GM12865 (cell line): ENCODE results near the gene TRMT13.

Experiments
- DNase-seq: peaks from one replicate; pipeline ENCODE4 v3.0.0; 2010; ENCODE audit warnings: low read depth
- H3K4me3 ChIP-seq: 2 replicates; pipeline ENCODE4 v1.5.1; 2011; ENCODE audit warnings: mild to moderate bottlenecking, low read depth, low read length, control low read depth
- TF ChIP-seq, protein P1 (sequence below): IDR thresholded peaks from 2 replicates; pipeline ENCODE4 v1.5.1; 2011; ENCODE audit warnings: low read length, control low read depth, low read depth, inconsistent platforms; ENCODE audit not compliant: insufficient read depth; ENCODE audit errors: missing control alignments

Gene TRMT13

DNA sequence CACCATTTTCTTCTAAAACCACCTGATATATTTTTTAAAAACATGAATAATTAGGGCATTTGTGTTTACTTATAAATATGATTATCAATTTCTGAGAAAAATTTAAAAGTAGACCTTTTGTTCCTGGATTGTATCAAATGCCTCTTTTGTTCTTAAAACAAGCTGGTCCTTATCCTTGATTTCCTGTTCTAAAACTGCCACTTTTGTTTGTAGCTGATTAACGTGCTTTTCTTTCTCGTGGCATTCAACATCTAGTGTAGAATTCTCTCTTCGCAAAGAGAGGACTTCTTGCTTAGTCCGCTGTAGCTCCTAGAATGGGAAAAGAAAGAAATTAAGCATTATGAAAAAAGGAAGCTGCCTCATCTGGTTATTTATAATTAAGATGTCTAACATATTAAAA, 25.3 kb upstream of the TRMT13 start:
- TF ChIP-seq, protein P1, sequence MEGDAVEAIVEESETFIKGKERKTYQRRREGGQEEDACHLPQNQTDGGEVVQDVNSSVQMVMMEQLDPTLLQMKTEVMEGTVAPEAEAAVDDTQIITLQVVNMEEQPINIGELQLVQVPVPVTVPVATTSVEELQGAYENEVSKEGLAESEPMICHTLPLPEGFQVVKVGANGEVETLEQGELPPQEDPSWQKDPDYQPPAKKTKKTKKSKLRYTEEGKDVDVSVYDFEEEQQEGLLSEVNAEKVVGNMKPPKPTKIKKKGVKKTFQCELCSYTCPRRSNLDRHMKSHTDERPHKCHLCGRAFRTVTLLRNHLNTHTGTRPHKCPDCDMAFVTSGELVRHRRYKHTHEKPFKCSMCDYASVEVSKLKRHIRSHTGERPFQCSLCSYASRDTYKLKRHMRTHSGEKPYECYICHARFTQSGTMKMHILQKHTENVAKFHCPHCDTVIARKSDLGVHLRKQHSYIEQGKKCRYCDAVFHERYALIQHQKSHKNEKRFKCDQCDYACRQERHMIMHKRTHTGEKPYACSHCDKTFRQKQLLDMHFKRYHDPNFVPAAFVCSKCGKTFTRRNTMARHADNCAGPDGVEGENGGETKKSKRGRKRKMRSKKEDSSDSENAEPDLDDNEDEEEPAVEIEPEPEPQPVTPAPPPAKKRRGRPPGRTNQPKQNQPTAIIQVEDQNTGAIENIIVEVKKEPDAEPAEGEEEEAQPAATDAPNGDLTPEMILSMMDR = no peak
- no peak for DNase-seq
- no peak overlapping the region for H3K4me3 ChIP-seq

DNA sequence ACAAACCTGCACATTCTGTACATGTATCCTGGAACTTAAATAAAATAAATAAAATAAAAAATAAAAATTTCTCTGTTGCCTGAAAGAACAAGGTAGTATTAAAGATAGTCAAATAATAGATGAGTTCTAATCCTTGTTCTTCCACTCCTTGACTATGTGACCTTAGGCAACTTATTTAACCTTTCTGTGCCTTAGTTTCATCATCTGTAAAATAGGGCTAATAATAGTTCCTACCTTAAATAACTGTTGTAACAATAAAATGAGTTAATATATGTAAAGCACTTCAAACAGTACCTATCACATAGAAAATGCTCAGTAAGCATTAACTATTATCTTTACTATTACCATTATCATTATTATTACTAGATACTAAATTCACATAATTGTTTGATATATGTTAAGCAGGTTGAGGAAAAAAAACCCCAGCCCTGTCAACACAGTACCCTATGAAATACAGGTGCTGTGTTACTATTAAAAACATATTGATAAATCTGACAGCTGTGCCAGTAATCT, 23.4 kb upstream of the TRMT13 start:
- TF ChIP-seq, protein P1 = no peak
- H3K4me3 ChIP-seq = no peak overlapping the region
- DNase-seq = no peak

DNA sequence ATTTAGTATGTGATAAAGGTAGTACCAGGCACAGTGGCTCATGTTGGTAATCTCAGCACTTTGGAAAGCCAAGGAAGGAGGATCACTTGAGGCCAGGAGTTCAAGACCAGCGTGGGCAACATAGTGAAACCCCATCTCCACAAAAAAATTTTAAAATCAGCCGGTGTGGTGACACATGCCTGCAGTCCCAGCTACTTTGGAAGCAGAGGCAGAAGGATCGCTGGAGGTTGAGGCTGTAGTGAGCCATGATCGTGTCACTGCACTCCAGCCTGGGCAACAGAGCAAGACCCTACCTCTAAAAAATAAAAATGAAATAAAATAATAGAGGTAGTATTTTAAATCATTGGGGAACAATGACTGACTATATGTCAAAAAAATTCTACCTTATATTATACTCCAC, 17.4 kb upstream of the TRMT13 start:
- TF ChIP-seq, protein P1 = no peak

DNA sequence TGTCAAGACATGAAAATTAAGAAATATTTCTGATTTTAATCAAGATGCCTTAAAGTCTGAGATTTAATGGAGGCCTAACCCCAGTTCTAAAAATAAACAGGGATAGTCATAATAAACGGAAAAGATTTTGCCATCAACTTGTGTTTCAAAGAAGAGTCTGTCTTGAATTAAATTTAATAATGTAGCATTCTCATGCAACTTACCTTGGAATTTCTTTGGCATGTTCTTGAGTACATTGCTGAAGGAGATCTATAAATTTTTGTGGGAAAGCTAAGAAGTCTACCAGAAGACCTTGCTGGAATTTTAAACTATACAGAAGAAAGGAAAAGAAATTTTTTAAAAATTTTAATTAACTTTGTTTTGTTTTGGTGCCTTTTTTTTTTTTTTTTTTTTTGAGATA, 10.8 kb upstream of the TRMT13 start:
- DNase-seq = no peak
- no peak overlapping the region for H3K4me3 ChIP-seq
- TF ChIP-seq, protein P1 = no peak

More for the DNA sequence above, 17.4 kb upstream of the TRMT13 start:
- H3K4me3 ChIP-seq = no peak overlapping the region
- no peak for DNase-seq

DNA sequence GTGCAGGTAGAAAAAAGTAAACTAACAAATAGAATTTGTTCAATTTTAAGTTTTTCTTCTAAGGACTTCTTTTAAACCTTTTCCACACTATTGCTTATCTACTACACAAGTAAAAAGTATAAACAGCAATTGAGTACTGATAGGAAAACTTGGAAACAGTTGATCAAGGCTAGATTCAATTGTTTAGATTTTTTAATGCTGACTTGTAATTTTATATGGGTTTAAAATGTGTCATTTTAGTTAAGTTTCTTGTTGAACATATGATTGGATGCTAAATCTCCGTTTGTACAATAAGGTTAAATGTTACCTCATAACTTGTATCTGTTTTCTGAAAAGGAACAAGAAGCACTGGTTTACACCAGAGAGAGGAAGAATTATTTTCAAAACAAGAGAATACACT, 5.7 kb upstream of the TRMT13 start:
- TF ChIP-seq, protein P1 = no peak
- no peak for DNase-seq
- no peak overlapping the region for H3K4me3 ChIP-seq

DNA sequence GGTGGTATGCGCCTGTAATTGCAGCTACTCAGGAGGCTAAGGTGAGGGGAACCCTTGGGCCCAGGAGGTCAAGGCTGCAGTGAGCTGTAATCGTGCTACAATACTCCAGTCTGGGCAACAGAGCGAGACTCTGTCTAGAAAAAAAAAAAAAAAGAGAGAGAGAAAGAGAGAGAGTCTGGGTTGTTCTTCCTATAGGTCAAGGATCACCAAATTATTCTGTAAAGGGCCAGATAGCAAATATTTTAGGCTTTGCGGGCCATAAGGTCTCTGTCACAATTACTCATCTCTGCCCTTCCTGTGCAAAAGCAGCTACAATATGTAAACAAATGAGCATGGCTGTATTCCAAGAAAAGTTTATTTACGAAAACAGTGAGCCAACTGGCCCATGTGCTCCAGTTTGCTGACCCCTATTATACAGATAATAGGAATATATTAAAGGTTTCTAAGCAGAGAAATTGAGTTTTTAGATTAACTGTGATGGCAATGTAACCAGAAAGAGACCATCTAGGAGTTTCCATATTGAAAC, 2.3 kb upstream of the TRMT13 start:
- TF ChIP-seq, protein P1 = no peak
- H3K4me3 ChIP-seq = peak overlapping the region; percentile 100
- peak; percentile 60 for DNase-seq

DNA sequence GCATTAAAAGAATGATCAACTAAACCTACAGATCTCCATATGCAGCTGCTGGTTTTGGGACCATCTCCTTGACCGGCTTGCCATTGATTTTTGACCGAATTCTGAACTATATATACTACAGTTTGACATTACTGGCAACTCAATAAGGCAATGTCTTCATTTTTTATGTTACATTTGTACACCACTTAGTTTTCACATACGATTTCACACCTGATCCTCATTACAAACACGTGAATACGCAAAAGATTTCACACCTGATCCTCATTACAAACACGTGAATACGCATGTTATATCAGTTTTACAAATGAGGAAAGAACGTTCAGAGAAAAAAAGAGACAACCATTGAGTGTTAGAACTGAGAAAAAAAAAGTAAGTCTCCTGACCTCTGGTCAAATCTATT, 1.3 kb upstream of the TRMT13 start:
- peak overlapping the region; percentile 100 for H3K4me3 ChIP-seq
- no peak for DNase-seq
- TF ChIP-seq, protein P1 = no peak
